ENCODE data around the gene SOX13. TPM values are rescaled to one million over a fixed set of nuclear protein-coding genes. Genes with fewer than 3 reads are reported as not detected.
A peak's percentile ranks its signal among the peaks of the same experiment; 100 is the strongest.

SOX13 gene
- polyA plus RNA-seq, 3 donors: 0.52 TPM; not detected in 2

GRCh38 chr1:204157962-204158361, 85.0 kb downstream of the SOX13 start:
- no peaks in the 10 kb centered on the region for H3K36me3 ChIP-seq (replicated peaks in 1 of 2; ENCODE audit: control insufficient read depth in 1 of 2, insufficient read depth in 2 of 2, low read length in 2 of 2)
- Mint-ChIP-seq H3K27ac (peak overlapping the region in 1 of 7 donors; percentile 3), H3K4me1 (peaks cover 4% of the 10 kb centered on the region), H3K36me3 (no peaks in the 10 kb centered on the region), H3K4me3 (no peak overlapping the region), H3K9me3 (no peaks in the 10 kb centered on the region), H3K27me3 (ENCODE audit: low read depth in 3 of 3) (peaks cover 12 to 24% (median 22%) of the 10 kb centered on the region in 3 donors)
- no peak for DNase-seq
- intact Hi-C loops (cut with micrococcal nuclease): no loop called here
- TF ChIP-seq, protein P1, sequence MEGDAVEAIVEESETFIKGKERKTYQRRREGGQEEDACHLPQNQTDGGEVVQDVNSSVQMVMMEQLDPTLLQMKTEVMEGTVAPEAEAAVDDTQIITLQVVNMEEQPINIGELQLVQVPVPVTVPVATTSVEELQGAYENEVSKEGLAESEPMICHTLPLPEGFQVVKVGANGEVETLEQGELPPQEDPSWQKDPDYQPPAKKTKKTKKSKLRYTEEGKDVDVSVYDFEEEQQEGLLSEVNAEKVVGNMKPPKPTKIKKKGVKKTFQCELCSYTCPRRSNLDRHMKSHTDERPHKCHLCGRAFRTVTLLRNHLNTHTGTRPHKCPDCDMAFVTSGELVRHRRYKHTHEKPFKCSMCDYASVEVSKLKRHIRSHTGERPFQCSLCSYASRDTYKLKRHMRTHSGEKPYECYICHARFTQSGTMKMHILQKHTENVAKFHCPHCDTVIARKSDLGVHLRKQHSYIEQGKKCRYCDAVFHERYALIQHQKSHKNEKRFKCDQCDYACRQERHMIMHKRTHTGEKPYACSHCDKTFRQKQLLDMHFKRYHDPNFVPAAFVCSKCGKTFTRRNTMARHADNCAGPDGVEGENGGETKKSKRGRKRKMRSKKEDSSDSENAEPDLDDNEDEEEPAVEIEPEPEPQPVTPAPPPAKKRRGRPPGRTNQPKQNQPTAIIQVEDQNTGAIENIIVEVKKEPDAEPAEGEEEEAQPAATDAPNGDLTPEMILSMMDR (IDR thresholded peaks at IDR 0.05): no peak
- peaks cover 0 to 8% of the 10 kb centered on the region in 2 donors for H3K27me3 ChIP-seq (ENCODE audit: control insufficient read depth in 2 of 2, insufficient read depth in 2 of 2, low read length in 2 of 2)
- no peaks in the 10 kb centered on the region for H3K79me2 ChIP-seq (ENCODE audit: insufficient read depth, low read length)
- H3K9me3 ChIP-seq (replicated peaks in 1 of 2; ENCODE audit: control insufficient read depth in 1 of 2, insufficient read depth in 1 of 2, low read length in 2 of 2): no peaks in the 10 kb centered on the region
- no peak overlapping the region for H3K4me2 ChIP-seq (replicated peaks; ENCODE audit: extremely low read depth, low read length, poor library complexity, severe bottlenecking)
- no peak overlapping the region for H3K27ac ChIP-seq (ENCODE audit: low read depth in 1 of 2, low read length in 2 of 2)
- no peak overlapping the region for H3K4me3 ChIP-seq (replicated peaks in 1 of 3; ENCODE audit: low read depth in 2 of 3, low read length in 3 of 3)
- H4K20me1 ChIP-seq (ENCODE audit: insufficient read depth, low read length): no peaks in the 10 kb centered on the region
- peaks cover under 1 to 1% of the 10 kb centered on the region in 2 donors for H3K4me1 ChIP-seq (ENCODE audit: control insufficient read depth in 1 of 2, insufficient read depth in 2 of 2, low read length in 2 of 2)
- 33% methylated on average over 5 of the region's 6 CpGs for WGBS (ENCODE audit: insufficient coverage)
- no peak overlapping the region for H3K9ac ChIP-seq (ENCODE audit: insufficient read depth, low read length, poor library complexity, severe bottlenecking)
- no peak overlapping the region for H2AFZ ChIP-seq (ENCODE audit: insufficient read depth, low read depth, low read length, poor library complexity, severe bottlenecking)

GRCh38 chr1:204161609-204162493, 88.9 kb downstream of the SOX13 start:
- no peaks in the 10 kb centered on the region for H3K36me3 ChIP-seq (replicated peaks in 1 of 2; ENCODE audit: control insufficient read depth in 1 of 2, insufficient read depth in 2 of 2, low read length in 2 of 2)
- H3K9me3 Mint-ChIP-seq: no peaks in the 10 kb centered on the region
- H3K27me3 Mint-ChIP-seq (ENCODE audit: low read depth in 3 of 3): peaks cover 3 to 15% (median 7%) of the 10 kb centered on the region in 3 donors
- H3K4me1 ChIP-seq (ENCODE audit: control insufficient read depth in 1 of 2, insufficient read depth in 2 of 2, low read length in 2 of 2): no peaks in the 10 kb centered on the region
- TF ChIP-seq, protein P1 (IDR thresholded peaks at IDR 0.05): no peak
- intact Hi-C loops (cut with micrococcal nuclease): loop anchor here (1.0 to 5.0 kb wide), 4 partner anchors 43 to 205 kb away; no protein-coding TSS in a partner anchor
- no peak overlapping the region for H2AFZ ChIP-seq (ENCODE audit: insufficient read depth, low read depth, low read length, poor library complexity, severe bottlenecking)
- H3K4me1 Mint-ChIP-seq: peaks cover 3% of the 10 kb centered on the region
- H3K36me3 Mint-ChIP-seq: no peaks in the 10 kb centered on the region
- H3K4me3 Mint-ChIP-seq: no peak overlapping the region
- H3K27me3 ChIP-seq (ENCODE audit: control insufficient read depth in 2 of 2, insufficient read depth in 2 of 2, low read length in 2 of 2): no peaks in the 10 kb centered on the region
- no peak overlapping the region for H3K4me2 ChIP-seq (replicated peaks; ENCODE audit: extremely low read depth, low read length, poor library complexity, severe bottlenecking)
- 79% methylated on average over 10 of the region's 14 CpGs for WGBS (ENCODE audit: insufficient coverage)
- no peak overlapping the region for H3K27ac Mint-ChIP-seq
- no peak overlapping the region for H3K4me3 ChIP-seq (replicated peaks in 1 of 3; ENCODE audit: low read depth in 2 of 3, low read length in 3 of 3)
- H3K27ac ChIP-seq (ENCODE audit: low read depth in 1 of 2, low read length in 2 of 2): no peak overlapping the region
- H3K9ac ChIP-seq (ENCODE audit: insufficient read depth, low read length, poor library complexity, severe bottlenecking): no peak overlapping the region
- DNase-seq: no peak
- H3K9me3 ChIP-seq (replicated peaks in 1 of 2; ENCODE audit: control insufficient read depth in 1 of 2, insufficient read depth in 1 of 2, low read length in 2 of 2): no peaks in the 10 kb centered on the region
- H4K20me1 ChIP-seq (ENCODE audit: insufficient read depth, low read length): no peaks in the 10 kb centered on the region
- H3K79me2 ChIP-seq (ENCODE audit: insufficient read depth, low read length): no peaks in the 10 kb centered on the region

Data from CD14-positive monocyte (primary cell).